ENCODE measurements around the gene USP54.

DNA sequence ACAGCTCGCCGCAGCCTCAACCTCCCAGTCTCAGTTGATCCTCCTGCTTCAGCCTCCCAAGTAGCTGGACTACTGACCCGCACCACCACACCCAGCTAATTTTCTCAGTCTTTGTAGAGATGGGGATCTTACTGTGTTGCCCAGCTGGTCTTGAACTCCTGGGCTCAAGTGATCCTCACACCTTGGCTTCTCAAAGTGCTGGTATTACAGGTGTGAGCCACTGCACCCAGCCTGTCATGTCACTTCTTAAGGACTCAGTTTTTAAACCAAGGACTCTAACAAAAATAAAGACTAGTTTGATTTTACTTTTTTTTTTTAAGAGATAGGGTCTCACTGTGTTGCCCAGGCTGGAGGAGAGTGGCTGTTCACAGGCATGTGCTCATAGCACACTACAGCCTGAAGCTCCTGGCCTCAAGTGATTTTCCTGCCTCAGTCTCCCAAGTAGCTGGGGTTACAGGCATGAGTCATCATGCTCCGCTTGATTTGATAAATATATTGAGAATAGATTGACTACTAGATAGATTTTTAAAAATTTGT, 78.9 kb downstream of the USP54 start:
- TF ChIP-seq, protein P1, sequence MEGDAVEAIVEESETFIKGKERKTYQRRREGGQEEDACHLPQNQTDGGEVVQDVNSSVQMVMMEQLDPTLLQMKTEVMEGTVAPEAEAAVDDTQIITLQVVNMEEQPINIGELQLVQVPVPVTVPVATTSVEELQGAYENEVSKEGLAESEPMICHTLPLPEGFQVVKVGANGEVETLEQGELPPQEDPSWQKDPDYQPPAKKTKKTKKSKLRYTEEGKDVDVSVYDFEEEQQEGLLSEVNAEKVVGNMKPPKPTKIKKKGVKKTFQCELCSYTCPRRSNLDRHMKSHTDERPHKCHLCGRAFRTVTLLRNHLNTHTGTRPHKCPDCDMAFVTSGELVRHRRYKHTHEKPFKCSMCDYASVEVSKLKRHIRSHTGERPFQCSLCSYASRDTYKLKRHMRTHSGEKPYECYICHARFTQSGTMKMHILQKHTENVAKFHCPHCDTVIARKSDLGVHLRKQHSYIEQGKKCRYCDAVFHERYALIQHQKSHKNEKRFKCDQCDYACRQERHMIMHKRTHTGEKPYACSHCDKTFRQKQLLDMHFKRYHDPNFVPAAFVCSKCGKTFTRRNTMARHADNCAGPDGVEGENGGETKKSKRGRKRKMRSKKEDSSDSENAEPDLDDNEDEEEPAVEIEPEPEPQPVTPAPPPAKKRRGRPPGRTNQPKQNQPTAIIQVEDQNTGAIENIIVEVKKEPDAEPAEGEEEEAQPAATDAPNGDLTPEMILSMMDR (IDR thresholded peaks at IDR 0.05) = no peak
- TF ChIP-seq SIN3A (IDR thresholded peaks at IDR 0.05; ENCODE audit: borderline replicate concordance, insufficient read depth, low read depth, low read length) (no peak), POLR2AphosphoS5 (IDR thresholded peaks at IDR 0.05; ENCODE audit: low read depth, low read length) (no peak), TCF7L2 (IDR thresholded peaks at IDR 0.05; ENCODE audit: low read depth, low read length) (no peak)
- TF ChIP-seq, protein P2, sequence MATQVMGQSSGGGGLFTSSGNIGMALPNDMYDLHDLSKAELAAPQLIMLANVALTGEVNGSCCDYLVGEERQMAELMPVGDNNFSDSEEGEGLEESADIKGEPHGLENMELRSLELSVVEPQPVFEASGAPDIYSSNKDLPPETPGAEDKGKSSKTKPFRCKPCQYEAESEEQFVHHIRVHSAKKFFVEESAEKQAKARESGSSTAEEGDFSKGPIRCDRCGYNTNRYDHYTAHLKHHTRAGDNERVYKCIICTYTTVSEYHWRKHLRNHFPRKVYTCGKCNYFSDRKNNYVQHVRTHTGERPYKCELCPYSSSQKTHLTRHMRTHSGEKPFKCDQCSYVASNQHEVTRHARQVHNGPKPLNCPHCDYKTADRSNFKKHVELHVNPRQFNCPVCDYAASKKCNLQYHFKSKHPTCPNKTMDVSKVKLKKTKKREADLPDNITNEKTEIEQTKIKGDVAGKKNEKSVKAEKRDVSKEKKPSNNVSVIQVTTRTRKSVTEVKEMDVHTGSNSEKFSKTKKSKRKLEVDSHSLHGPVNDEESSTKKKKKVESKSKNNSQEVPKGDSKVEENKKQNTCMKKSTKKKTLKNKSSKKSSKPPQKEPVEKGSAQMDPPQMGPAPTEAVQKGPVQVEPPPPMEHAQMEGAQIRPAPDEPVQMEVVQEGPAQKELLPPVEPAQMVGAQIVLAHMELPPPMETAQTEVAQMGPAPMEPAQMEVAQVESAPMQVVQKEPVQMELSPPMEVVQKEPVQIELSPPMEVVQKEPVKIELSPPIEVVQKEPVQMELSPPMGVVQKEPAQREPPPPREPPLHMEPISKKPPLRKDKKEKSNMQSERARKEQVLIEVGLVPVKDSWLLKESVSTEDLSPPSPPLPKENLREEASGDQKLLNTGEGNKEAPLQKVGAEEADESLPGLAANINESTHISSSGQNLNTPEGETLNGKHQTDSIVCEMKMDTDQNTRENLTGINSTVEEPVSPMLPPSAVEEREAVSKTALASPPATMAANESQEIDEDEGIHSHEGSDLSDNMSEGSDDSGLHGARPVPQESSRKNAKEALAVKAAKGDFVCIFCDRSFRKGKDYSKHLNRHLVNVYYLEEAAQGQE (IDR thresholded peaks at IDR 0.05; ENCODE audit: insufficient read depth in 1 of 2, low read depth in 2 of 2, low read length in 1 of 2) = no peak
